NCI-H128 (cell line): ENCODE results near the gene CXCL12.

ENCODE experiments used
- DNase-seq: peaks from one replicate; lab custom pipeline; 2025; ENCODE audit not compliant: unreplicated experiment; lab: John Stamatoyannopoulos, UW

Gene CXCL12

DNA sequence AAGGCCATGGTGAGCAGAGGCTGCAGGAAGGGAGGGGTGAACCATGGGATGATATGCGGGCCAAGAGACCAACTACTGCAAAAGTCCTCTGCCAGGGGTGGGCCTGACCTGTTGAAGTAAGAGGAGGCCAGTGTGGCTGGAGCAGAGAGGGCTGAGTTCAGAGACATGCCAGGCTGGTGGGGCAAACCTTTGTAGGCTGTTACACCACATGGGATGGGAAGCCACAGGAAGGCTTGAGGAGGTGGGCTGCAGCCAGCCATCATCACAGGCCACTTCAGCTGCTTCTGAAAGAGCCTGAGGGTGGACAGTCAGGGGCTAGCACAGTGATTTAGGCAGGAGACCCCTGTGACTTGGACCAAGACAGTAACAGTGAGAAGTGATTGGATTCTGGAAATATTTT lies 20.3 kb downstream of the CXCL12 start:
- no peak for DNase-seq

GRCh38 chr10:44363716-44364115 lies 21.2 kb downstream of the CXCL12 start:
- DNase-seq = no peak

- DNase-seq = no peak
Observed at GRCh38 chr10:44362866-44363711, 21.8 kb downstream of the CXCL12 start.

GRCh38 chr10:44361109-44361508 lies 23.8 kb downstream of the CXCL12 start:
- no peak for DNase-seq

GRCh38 chr10:44358080-44358771 lies 26.7 kb downstream of the CXCL12 start:
- DNase-seq = no peak

- no peak for DNase-seq
Observed at GRCh38 chr10:44357023-44357540, 27.8 kb downstream of the CXCL12 start.

- no peak for DNase-seq
Observed at GRCh38 chr10:44356139-44357022, 28.5 kb downstream of the CXCL12 start.

DNA sequence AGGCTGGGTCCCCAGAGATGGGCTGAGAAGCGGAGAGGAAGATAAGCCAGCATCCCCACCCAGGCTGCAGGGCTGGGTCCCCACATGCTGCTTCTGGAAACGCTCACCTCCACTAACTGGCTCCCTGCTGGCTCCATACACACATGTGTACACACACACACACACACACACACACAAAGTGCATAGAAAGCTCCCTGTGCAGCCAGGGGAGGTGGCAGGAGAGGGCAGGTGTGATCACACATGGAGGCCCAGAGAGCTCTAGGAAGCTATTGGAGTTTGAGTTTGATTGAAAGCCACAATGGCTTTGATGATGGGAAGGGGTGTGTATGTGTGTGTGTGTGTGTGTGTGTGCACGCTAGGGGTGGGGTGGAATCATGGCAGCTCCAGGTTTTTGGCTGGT lies 29.3 kb downstream of the CXCL12 start:
- DNase-seq = no peak

GRCh38 chr10:44354771-44355170 lies 30.1 kb downstream of the CXCL12 start:
- DNase-seq = no peak

- no peak for DNase-seq
Observed at GRCh38 chr10:44353721-44354120, 31.2 kb downstream of the CXCL12 start.

GRCh38 chr10:44353128-44353390 lies 31.8 kb downstream of the CXCL12 start:
- no peak for DNase-seq

DNA sequence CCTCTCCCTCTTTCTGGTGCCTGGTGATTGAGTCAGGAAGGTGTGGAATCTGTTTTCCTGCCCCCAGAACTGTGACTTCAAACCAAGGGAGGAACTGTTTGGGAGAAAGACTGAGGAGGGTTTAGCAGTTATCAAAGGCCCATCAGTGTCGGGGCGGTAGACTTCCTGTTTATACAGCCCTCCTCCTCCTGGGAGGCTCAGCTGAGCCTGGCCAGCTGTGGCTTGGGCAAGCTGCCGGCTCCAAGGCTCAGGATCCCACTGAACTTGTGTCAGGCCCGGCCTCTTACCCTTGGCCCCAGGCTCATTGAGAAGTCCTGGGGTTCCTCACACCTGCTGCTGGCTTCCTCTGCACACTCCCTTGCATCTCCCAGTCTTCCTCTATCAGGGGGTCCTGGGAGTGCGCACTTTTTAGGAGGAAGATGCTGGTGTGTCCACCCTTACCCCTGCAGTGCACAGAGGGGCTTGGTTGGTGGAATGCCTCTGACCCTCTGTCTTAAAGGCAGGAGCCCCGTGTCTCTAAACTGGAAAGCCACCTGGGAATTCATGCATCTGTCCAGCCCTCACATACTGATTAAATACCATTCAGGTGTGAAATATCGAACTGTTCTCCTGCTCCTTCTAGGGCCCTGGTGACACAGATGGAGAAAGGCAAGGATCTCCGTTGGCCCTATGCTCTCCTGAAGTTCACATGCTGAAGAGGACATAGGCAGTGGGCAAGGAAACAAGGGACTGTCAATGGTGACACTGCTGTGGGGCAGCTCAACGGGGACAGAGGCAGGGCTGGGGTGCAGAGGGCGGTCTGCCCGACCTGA lies 32.4 kb downstream of the CXCL12 start:
- DNase-seq = no peak

DNA sequence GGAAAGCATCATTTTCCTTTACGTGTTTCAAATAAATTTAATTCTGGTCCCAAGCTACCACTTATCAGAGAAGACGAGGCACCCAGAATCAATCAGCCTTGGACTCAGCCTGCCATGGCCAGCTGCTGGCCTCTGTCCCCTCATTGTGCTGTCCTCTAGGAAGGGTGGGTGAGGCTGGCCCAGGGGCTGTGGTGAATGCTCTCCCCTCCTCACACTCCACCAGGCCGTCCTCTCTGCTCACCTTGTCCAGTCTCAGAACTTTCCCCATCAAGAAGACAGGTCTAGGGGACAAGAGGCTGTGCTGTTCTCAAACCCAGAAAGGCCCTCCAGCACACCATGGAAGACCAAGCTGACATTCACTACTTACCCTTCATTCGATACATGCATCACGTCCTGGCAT lies 36.4 kb downstream of the CXCL12 start:
- no peak for DNase-seq

- no peak for DNase-seq
Observed at GRCh38 chr10:44347609-44348400, 37.1 kb downstream of the CXCL12 start.

DNA sequence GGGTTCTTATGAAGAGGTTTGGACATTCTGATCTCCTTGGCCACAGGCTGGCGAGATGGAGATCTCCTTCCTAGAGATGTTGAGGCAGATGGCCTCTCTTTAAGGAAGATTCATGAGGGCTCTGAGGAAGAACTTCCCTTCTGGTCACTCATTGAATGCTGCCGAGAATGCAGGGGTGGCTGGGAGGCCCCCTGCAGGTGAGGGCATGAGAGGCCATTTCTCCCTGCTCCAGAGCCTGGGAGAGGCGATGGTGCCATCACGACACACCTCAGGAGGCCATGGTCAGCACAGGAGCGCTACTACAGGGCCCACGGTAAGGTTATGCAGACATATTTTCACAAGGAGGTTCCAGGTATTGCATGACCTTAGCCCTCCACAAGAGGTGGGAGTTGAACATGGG lies 40.2 kb downstream of the CXCL12 start:
- DNase-seq = no peak

DNA sequence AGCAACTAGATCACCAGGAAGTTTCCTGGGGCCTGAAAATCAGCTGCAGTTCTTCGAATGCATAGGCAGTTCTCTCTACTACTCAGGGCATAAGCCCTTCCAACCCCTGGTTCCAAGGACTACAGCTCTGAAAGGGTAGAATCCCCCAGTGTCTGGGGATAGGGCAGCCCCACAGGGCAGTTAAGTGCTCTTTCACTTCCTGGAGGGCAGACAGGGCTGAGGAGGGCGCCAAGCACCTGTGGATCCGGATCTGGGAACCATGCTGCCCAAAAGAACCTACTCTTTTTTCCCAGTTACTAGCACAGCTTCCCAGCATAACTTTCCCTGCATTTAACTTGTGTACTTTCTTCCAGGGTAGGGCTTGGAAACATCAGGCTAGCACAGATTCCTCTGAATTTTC lies 41.1 kb downstream of the CXCL12 start:
- DNase-seq = no peak

- no peak for DNase-seq
Observed at GRCh38 chr10:44341886-44342285, 43.0 kb downstream of the CXCL12 start.

DNA sequence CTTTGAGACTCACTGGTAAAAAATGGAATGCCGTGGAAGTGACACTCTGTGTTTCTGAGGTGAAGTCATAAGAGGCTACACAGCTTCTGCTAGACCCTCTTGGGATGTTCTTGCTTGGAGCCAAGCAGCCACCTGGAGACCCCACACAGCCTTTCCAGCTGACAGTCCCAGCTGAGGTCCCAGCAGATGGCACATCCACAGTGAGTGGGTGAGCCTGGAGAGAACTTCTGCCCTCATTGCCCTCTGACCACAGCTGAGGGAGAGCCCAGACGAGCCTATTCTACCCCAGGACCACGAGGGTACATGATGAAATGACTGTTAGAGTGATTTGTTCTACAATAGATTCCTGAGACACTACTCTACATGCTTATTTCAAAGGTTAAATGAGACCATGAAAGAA lies 44.3 kb downstream of the CXCL12 start:
- no peak for DNase-seq

- no peak for DNase-seq
Observed at GRCh38 chr10:44339218-44339617, 45.7 kb downstream of the CXCL12 start.

DNA sequence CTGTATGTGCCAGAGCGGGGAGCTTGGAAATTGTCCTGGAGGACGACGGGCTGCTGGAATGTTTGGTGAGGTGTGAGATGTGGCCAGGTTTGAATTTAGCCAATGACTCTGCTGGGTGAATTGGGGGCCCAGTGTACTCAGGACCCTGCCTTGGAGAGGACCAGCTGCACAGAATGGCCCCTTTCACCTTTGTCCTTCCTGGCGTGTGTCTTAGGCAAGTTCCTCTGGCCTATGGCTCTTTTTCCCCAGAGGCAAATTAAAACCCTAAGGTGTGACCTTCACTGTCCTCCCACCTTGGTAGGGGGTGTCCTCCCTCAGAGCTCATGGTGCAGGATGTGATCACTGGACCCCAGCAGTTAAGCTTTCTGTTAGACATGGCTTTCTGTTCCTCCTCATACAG lies 47.8 kb downstream of the CXCL12 start:
- DNase-seq = no peak
